Endothelial cell of umbilical vein (primary cell): ENCODE results near the gene ZCCHC14.

Experiments used
- CTCF ChIP-seq, 2 donors: IDR thresholded peaks; 1 replicate in 1 of 2; 2 replicates in 1 of 2; pipeline ENCODE4 v1.5.1; 2011; ENCODE audit warnings: low read length in 2 of 2, mild to moderate bottlenecking in 2 of 2, moderate library complexity in 2 of 2, control low read depth in 1 of 2, inconsistent platforms in 1 of 2, low read depth in 1 of 2; ENCODE audit not compliant: insufficient read depth in 1 of 2; ENCODE audit errors: extremely low read depth in 1 of 2
- EZH2 ChIP-seq: IDR thresholded peaks from 2 replicates; pipeline ENCODE4 v1.6.1; 2012; ENCODE audit warnings: borderline replicate concordance, low read depth, mild to moderate bottlenecking, moderate library complexity, low read length, inconsistent platforms; ENCODE audit not compliant: severe bottlenecking
- FOS ChIP-seq: IDR thresholded peaks from 2 replicates; pipeline ENCODE4 v1.6.1; 2011; ENCODE audit warnings: mild to moderate bottlenecking, low read length, moderate library complexity, borderline replicate concordance; ENCODE audit not compliant: insufficient read depth
- GATA2 ChIP-seq: IDR thresholded peaks from 2 replicates; pipeline ENCODE4 v1.7.0; 2011; ENCODE audit warnings: low read depth, mild to moderate bottlenecking, moderate library complexity, mixed read lengths, low read length; ENCODE audit not compliant: insufficient read length, insufficient read depth
- JUN ChIP-seq: IDR thresholded peaks from 2 replicates; pipeline ENCODE4 v1.6.1; 2011; ENCODE audit warnings: borderline replicate concordance, low read depth; ENCODE audit not compliant: insufficient read length, insufficient read depth
- MAX ChIP-seq: IDR thresholded peaks from 2 replicates; pipeline ENCODE4 v1.6.1; 2011; ENCODE audit not compliant: insufficient read depth, insufficient read length
- MYC ChIP-seq: IDR thresholded peaks from one replicate; pipeline ENCODE4 v1.6.1; 2011; ENCODE audit warnings: mild to moderate bottlenecking, low read depth, low read length
- POLR2A ChIP-seq: IDR thresholded peaks from 2 replicates; pipeline ENCODE4 v1.6.1; 2012; ENCODE audit warnings: low read depth, mild to moderate bottlenecking, control low read depth, low read length
- POLR2AphosphoS5 ChIP-seq: IDR thresholded peaks from 2 replicates; pipeline ENCODE4 v1.6.1; 2012; ENCODE audit warnings: low read depth, mild to moderate bottlenecking, control low read depth, low read length, moderate library complexity; ENCODE audit not compliant: insufficient read depth

- no peak for TF ChIP-seq MAX
- no peak for TF ChIP-seq EZH2
- no peak for TF ChIP-seq CTCF (IDR thresholded peaks at IDR 0.05; ENCODE audit: extremely low read depth in 1 of 2, insufficient read depth in 1 of 2, low read depth in 1 of 2, low read length in 2 of 2)
- no peak for TF ChIP-seq POLR2A
- TF ChIP-seq JUN: no peak
- no peak for TF ChIP-seq POLR2AphosphoS5
- TF ChIP-seq FOS: no peak
- TF ChIP-seq GATA2: no peak
- no peak for TF ChIP-seq MYC
These were observed 97.5 kb downstream of the ZCCHC14 start for GRCh38 chr16:87395181-87395842.
